ENCODE results near the gene NRG3. TPM values are rescaled to one million over a fixed set of nuclear protein-coding genes. Genes with fewer than 3 reads are reported as not detected.

The NRG3 gene
- total and polyA plus RNA-seq, 2 donors (not counting 1 experiment from before 2014, with no cell fraction given) = not detected

- Histone ChIP-seq H3K4me3 (replicated peaks in 1 of 4; ENCODE audit: control extremely low read depth in 1 of 4, insufficient read depth in 1 of 4, low read depth in 3 of 4, low read length in 4 of 4) (no peak overlapping the region), H3K4me2 (ENCODE audit: extremely low read depth, insufficient read depth, low read length) (no peak overlapping the region), H3K36me3 (ENCODE audit: control insufficient read depth, insufficient read depth, low read length) (no peaks in the 10 kb centered on the region), H3K27ac (ENCODE audit: insufficient read depth, low read length) (no peak overlapping the region), H3K79me2 (ENCODE audit: control insufficient read depth, insufficient read depth, low read length) (no peaks in the 10 kb centered on the region), H3K9ac (ENCODE audit: insufficient read depth, low read length) (no peak overlapping the region), H4K20me1 (ENCODE audit: control insufficient read depth, extremely low read depth, insufficient read depth, low read length) (no peaks in the 10 kb centered on the region), H3K27me3 (ENCODE audit: control insufficient read depth, insufficient read depth, low read length) (no peaks in the 10 kb centered on the region), H3K9me3 (ENCODE audit: control insufficient read depth, insufficient read depth, low read depth, low read length) (no peaks in the 10 kb centered on the region), H2AFZ (ENCODE audit: low read length) (no peak overlapping the region), H3K4me1 (ENCODE audit: control insufficient read depth, extremely low read depth, insufficient read depth, low read length) (peaks cover 4% of the 10 kb centered on the region)
- TF ChIP-seq CTCF (conservative IDR thresholded peaks at IDR 0.05 in 1 of 2, IDR thresholded peaks at IDR 0.05 in 1 of 2; ENCODE audit: low read depth in 1 of 2, low read length in 2 of 2) = no peak
- no peak for TF ChIP-seq EZH2 (IDR thresholded peaks at IDR 0.05; ENCODE audit: low read length, missing control alignments)
- DNase-seq (ENCODE audit: low read depth in 2 of 2) = no peak
These were observed 486.3 kb downstream of the NRG3 start for GRCh38 chr10:82361256-82361655.

- DNase-seq (ENCODE audit: low read depth in 2 of 2) = peak; percentile 1 to 13
- H3K9me3 ChIP-seq (ENCODE audit: control insufficient read depth, insufficient read depth, low read depth, low read length) = no peaks in the 10 kb centered on the region
- H3K4me3 ChIP-seq (replicated peaks in 1 of 4; ENCODE audit: control extremely low read depth in 1 of 4, insufficient read depth in 1 of 4, low read depth in 3 of 4, low read length in 4 of 4) = no peak overlapping the region
- H3K36me3 ChIP-seq (ENCODE audit: control insufficient read depth, insufficient read depth, low read length) = no peaks in the 10 kb centered on the region
- no peaks in the 10 kb centered on the region for H4K20me1 ChIP-seq (ENCODE audit: control insufficient read depth, extremely low read depth, insufficient read depth, low read length)
- no peak for TF ChIP-seq EZH2 (IDR thresholded peaks at IDR 0.05; ENCODE audit: low read length, missing control alignments)
- TF ChIP-seq CTCF (conservative IDR thresholded peaks at IDR 0.05 in 1 of 2, IDR thresholded peaks at IDR 0.05 in 1 of 2; ENCODE audit: low read depth in 1 of 2, low read length in 2 of 2) = no peak
- H3K4me1 ChIP-seq (ENCODE audit: control insufficient read depth, extremely low read depth, insufficient read depth, low read length) = no peaks in the 10 kb centered on the region
- H3K4me2 ChIP-seq (ENCODE audit: extremely low read depth, insufficient read depth, low read length) = no peak overlapping the region
- H3K27ac ChIP-seq (ENCODE audit: insufficient read depth, low read length) = no peak overlapping the region
- no peak overlapping the region for H2AFZ ChIP-seq (ENCODE audit: low read length)
- no peaks in the 10 kb centered on the region for H3K27me3 ChIP-seq (ENCODE audit: control insufficient read depth, insufficient read depth, low read length)
- H3K9ac ChIP-seq (ENCODE audit: insufficient read depth, low read length) = no peak overlapping the region
- no peaks in the 10 kb centered on the region for H3K79me2 ChIP-seq (ENCODE audit: control insufficient read depth, insufficient read depth, low read length)
These were observed 502.6 kb downstream of the NRG3 start for GRCh38 chr10:82377608-82378007.

- no peak for TF ChIP-seq CTCF (conservative IDR thresholded peaks at IDR 0.05 in 1 of 2, IDR thresholded peaks at IDR 0.05 in 1 of 2; ENCODE audit: low read depth in 1 of 2, low read length in 2 of 2)
- TF ChIP-seq EZH2 (IDR thresholded peaks at IDR 0.05; ENCODE audit: low read length, missing control alignments) = no peak
- Histone ChIP-seq H3K4me1 (ENCODE audit: control insufficient read depth, extremely low read depth, insufficient read depth, low read length) (no peaks in the 10 kb centered on the region), H3K9me3 (ENCODE audit: control insufficient read depth, insufficient read depth, low read depth, low read length) (no peaks in the 10 kb centered on the region), H2AFZ (ENCODE audit: low read length) (no peak overlapping the region), H3K4me3 (replicated peaks in 1 of 4; ENCODE audit: control extremely low read depth in 1 of 4, insufficient read depth in 1 of 4, low read depth in 3 of 4, low read length in 4 of 4) (no peak overlapping the region), H3K36me3 (ENCODE audit: control insufficient read depth, insufficient read depth, low read length) (no peaks in the 10 kb centered on the region), H3K79me2 (ENCODE audit: control insufficient read depth, insufficient read depth, low read length) (no peaks in the 10 kb centered on the region), H3K9ac (ENCODE audit: insufficient read depth, low read length) (no peak overlapping the region), H3K27me3 (ENCODE audit: control insufficient read depth, insufficient read depth, low read length) (no peaks in the 10 kb centered on the region), H3K27ac (ENCODE audit: insufficient read depth, low read length) (no peak overlapping the region), H3K4me2 (ENCODE audit: extremely low read depth, insufficient read depth, low read length) (peak overlapping the region; percentile 25), H4K20me1 (ENCODE audit: control insufficient read depth, extremely low read depth, insufficient read depth, low read length) (no peaks in the 10 kb centered on the region)
- DNase-seq (ENCODE audit: low read depth in 2 of 2) = peak; percentile 44 to 65
These were observed 503.2 kb downstream of the NRG3 start for GRCh38 chr10:82378146-82378545.

All from fibroblast of lung (primary cell).